ENCODE results near the gene R3HDM1.
"Not testable (repeated sequence)": the region's sequence is repeated elsewhere in the genome, so short reads cannot be mapped to it uniquely, and the experiment has no call there.

R3HDM1 gene

DNA sequence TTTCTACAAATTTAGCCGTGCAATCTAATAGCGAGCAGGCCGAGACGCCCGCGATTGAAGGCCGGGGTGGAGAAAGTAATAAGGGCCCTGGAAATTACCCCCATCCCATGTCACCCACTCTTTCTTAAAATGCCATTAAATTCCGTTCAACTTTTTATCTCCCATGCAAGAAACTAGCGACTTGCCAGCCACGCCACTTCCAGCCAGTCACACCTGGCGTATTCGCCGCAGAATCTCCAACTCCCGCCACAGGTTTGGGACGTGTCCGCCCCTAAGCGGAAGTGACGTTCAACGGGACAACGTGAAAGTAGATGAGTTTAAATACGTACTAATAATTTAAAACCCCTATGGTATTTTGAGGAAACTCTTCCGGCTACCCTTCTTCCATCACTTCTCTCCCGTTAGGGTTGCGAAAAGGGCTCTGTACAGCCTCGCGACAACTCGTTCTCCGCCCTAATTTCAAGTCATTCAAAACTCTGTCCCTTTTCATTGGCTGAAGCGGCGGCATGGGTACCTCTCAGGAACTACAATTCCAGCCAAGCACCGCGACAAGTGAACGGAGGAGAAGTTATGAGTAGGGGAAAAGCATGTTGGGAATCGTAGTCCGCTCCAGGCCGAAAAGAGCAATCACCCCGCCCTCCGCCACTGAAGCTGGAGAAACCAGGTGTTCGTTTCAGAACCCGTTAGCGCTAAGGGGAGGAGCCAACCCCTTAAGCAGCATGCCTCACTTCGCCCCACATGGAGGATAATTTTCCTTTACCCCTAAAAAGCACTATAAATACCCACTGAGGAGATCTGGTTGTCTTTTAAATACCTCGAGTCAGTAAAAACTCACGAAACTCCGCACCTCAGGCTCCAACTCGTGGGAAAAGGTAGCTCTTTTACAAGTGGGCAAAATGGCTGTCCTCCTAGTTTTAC, 712 bp upstream of the R3HDM1 start, which contains the start of gene ZRANB3:
Gene ZRANB3, minus strand, starts transcription at position 906 of the 918 bp plus-strand sequence.
- in situ Hi-C loops (cut with HindIII; ENCODE audit: low pct_ligation_motif_present, low sequenced_read_pairs) = no loop called here
- Histone ChIP-seq H3K4me3 (ENCODE audit: low read depth, low read length) (peak within 1 kb of the TSS; percentile 83), H3K27ac (peak within 1 kb of the TSS; percentile 91), H3K36me3 (replicated peaks) (no peaks in the 10 kb centered on the region), H3K27me3 (replicated peaks) (no peaks in the 10 kb centered on the region)
- DNase-seq = peak; percentile 99
- TF ChIP-seq, protein P1, sequence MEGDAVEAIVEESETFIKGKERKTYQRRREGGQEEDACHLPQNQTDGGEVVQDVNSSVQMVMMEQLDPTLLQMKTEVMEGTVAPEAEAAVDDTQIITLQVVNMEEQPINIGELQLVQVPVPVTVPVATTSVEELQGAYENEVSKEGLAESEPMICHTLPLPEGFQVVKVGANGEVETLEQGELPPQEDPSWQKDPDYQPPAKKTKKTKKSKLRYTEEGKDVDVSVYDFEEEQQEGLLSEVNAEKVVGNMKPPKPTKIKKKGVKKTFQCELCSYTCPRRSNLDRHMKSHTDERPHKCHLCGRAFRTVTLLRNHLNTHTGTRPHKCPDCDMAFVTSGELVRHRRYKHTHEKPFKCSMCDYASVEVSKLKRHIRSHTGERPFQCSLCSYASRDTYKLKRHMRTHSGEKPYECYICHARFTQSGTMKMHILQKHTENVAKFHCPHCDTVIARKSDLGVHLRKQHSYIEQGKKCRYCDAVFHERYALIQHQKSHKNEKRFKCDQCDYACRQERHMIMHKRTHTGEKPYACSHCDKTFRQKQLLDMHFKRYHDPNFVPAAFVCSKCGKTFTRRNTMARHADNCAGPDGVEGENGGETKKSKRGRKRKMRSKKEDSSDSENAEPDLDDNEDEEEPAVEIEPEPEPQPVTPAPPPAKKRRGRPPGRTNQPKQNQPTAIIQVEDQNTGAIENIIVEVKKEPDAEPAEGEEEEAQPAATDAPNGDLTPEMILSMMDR (IDR thresholded peaks at IDR 0.05; ENCODE audit: low read depth, low read length, missing control alignments) = no peak

GRCh38 chr2:135532581-135532980, 1.3 kb downstream of the R3HDM1 start:
- Histone ChIP-seq H3K36me3 (replicated peaks) (no peaks in the 10 kb centered on the region), H3K27me3 (replicated peaks) (no peaks in the 10 kb centered on the region), H3K4me3 (ENCODE audit: low read depth, low read length) (peak overlapping the region; percentile 0), H3K27ac (no peak overlapping the region)
- no peak for DNase-seq
- TF ChIP-seq, protein P1 (IDR thresholded peaks at IDR 0.05; ENCODE audit: low read depth, low read length, missing control alignments) = no peak
- in situ Hi-C loops (cut with HindIII; ENCODE audit: low pct_ligation_motif_present, low sequenced_read_pairs) = no loop called here

GRCh38 chr2:135533545-135533944, 2.3 kb downstream of the R3HDM1 start:
- DNase-seq; H3K27me3 ChIP-seq (replicated peaks); H3K36me3 ChIP-seq (replicated peaks); H3K27ac ChIP-seq; H3K4me3 ChIP-seq (ENCODE audit: low read depth, low read length); in situ Hi-C loops (cut with HindIII; ENCODE audit: low pct_ligation_motif_present, low sequenced_read_pairs): not testable (repeated sequence)

DNA sequence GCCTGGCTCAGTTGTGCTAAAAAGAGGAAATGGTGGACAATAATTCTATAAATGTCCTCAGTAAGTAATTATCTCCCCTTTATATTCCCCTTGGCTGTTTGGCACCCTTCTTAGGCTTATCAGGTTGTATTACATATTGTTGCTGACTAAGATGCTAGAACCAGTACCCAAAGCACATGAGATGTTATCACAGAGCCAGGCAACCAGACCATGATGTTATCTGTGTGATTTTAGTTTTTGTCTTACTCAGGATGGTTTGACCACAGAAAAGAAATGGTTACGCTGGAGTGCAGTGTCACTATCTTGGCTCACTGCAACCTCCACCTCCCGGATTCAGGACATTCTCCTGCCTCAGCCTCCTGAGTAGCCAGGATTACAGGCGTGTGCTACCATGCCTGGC, 15.2 kb downstream of the R3HDM1 start:
- H3K27me3 ChIP-seq (replicated peaks) = no peaks in the 10 kb centered on the region
- in situ Hi-C loops (cut with HindIII; ENCODE audit: low pct_ligation_motif_present, low sequenced_read_pairs) = no loop called here
- no peak for DNase-seq
- H3K36me3 ChIP-seq (replicated peaks) = no peaks in the 10 kb centered on the region
- TF ChIP-seq, protein P1 (IDR thresholded peaks at IDR 0.05; ENCODE audit: low read depth, low read length, missing control alignments) = no peak
- no peak overlapping the region for H3K4me3 ChIP-seq (ENCODE audit: low read depth, low read length)
- H3K27ac ChIP-seq = no peak overlapping the region

GRCh38 chr2:135547311-135547710, 16.0 kb downstream of the R3HDM1 start:
- no peak for DNase-seq
- Histone ChIP-seq H3K36me3 (replicated peaks) (no peaks in the 10 kb centered on the region), H3K4me3 (ENCODE audit: low read depth, low read length) (no peak overlapping the region), H3K27me3 (replicated peaks) (no peaks in the 10 kb centered on the region), H3K27ac (no peak overlapping the region)
- in situ Hi-C loops (cut with HindIII; ENCODE audit: low pct_ligation_motif_present, low sequenced_read_pairs) = no loop called here
- TF ChIP-seq, protein P1 (IDR thresholded peaks at IDR 0.05; ENCODE audit: low read depth, low read length, missing control alignments) = no peak

GRCh38 chr2:135551356-135551755, 20.1 kb downstream of the R3HDM1 start:
- Histone ChIP-seq H3K27me3 (replicated peaks) (no peaks in the 10 kb centered on the region), H3K27ac (no peak overlapping the region), H3K36me3 (replicated peaks) (no peaks in the 10 kb centered on the region), H3K4me3 (ENCODE audit: low read depth, low read length) (no peak overlapping the region)
- no peak for DNase-seq
- in situ Hi-C loops (cut with HindIII; ENCODE audit: low pct_ligation_motif_present, low sequenced_read_pairs) = no loop called here
- TF ChIP-seq, protein P1 (IDR thresholded peaks at IDR 0.05; ENCODE audit: low read depth, low read length, missing control alignments) = no peak

Measured in brain microvascular endothelial cell (primary cell).